Measurements from ENCODE around the gene SH3YL1. TPM values are rescaled to one million over a fixed set of nuclear protein-coding genes. Genes with fewer than 3 reads are reported as not detected.

Gene SH3YL1, protein sequence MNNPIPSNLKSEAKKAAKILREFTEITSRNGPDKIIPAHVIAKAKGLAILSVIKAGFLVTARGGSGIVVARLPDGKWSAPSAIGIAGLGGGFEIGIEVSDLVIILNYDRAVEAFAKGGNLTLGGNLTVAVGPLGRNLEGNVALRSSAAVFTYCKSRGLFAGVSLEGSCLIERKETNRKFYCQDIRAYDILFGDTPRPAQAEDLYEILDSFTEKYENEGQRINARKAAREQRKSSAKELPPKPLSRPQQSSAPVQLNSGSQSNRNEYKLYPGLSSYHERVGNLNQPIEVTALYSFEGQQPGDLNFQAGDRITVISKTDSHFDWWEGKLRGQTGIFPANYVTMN
- total RNA-seq = 100 to 1,000 TPM in 1 of 3 donors, 10 to 100 TPM in 2; 40.5 to 151 (median 81.6) TPM

DNA sequence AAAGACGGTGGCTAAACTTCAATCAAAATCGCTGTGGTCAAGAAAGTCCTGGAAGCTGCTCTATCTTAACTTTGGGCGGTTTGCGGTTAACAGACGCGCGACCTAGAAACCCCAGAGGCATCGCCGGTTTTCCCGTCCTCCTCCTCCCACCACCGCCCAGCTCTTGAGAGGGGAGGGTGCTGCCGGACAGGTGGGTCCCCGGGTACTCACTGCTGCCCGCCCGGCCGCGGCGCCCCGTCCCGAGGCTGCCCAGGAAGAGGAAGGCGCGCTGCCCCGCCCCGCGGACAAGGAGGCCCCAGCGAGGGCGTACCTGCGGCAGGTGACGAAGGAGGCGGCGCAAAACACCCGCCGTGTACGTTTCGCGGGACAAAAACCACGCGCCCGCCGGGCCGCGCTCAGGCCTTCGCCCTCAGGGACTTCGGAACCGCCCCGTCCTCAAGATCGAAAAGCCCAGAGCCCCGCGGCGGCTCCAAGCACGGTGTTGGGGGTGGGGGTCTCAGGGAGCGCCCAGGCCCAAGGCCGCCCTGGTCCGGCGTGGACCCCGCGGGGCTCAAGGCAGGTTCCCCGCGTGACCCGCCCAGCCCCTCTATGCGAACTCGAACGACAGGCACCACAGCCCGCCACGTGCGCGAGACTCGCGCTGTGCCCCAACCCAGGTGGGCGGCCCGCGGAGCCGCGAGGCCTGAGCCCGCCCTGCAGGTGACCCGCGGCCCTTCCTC lies at the start of gene SH3YL1:
TSS of gene SH3YL1 (minus strand) at position 259 of the 719 bp plus-strand sequence. CDS start at position 211, 48 bp downstream.
- intact Hi-C loops (cut with DNase I; ENCODE audit: low total_unique reads) = no loop called here
- Histone ChIP-seq H3K9me3 (no peaks in the 10 kb centered on the region), H3K27ac (peak within 1 kb of the TSS; percentile 94 to 97), H3K4me1 (peaks cover 0 to 12% of the 10 kb centered on the region in 2 donors), H3K27me3 (no peaks in the 10 kb centered on the region), H3K36me3 (no peaks in the 10 kb centered on the region), H3K4me3 (peak within 1 kb of the TSS; percentile 59 to 92 (median 88))
- TF ChIP-seq, protein P1, sequence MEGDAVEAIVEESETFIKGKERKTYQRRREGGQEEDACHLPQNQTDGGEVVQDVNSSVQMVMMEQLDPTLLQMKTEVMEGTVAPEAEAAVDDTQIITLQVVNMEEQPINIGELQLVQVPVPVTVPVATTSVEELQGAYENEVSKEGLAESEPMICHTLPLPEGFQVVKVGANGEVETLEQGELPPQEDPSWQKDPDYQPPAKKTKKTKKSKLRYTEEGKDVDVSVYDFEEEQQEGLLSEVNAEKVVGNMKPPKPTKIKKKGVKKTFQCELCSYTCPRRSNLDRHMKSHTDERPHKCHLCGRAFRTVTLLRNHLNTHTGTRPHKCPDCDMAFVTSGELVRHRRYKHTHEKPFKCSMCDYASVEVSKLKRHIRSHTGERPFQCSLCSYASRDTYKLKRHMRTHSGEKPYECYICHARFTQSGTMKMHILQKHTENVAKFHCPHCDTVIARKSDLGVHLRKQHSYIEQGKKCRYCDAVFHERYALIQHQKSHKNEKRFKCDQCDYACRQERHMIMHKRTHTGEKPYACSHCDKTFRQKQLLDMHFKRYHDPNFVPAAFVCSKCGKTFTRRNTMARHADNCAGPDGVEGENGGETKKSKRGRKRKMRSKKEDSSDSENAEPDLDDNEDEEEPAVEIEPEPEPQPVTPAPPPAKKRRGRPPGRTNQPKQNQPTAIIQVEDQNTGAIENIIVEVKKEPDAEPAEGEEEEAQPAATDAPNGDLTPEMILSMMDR (IDR thresholded peaks at IDR 0.05) = no peak
- TF ChIP-seq POLR2A (IDR thresholded peaks at IDR 0.05) = no peak
- peak in 1 of 3 donors; percentile 76 for TF ChIP-seq POLR2AphosphoS5 (IDR thresholded peaks at IDR 0.05)
- DNase-seq (ENCODE audit: low spot score in 2 of 2) = peak; percentile 79 to 81

DNA sequence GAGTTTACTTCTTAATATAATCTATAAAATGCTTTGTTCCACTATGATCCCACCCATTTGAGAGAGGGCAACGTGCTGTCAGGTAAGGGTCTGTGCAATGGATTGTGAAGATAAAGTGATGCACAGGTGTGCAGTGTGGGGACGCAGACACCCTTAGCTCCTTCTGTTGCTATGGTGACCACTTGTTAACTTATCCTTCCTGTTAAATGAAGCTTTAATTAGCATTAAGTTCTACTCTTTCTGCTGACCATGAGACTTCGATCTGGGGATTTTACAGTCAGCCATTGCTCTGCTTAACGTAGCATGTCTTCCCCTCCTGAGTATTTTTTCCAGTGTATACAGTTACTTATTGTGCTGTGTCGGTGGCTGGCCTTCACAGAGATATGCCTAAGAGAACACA lies 47.2 kb upstream of the SH3YL1 start:
- DNase-seq (ENCODE audit: low spot score in 2 of 2) = no peak
- intact Hi-C loops (cut with DNase I; ENCODE audit: low total_unique reads) = no loop called here
- TF ChIP-seq POLR2A (IDR thresholded peaks at IDR 0.05) = no peak
- no peak for TF ChIP-seq POLR2AphosphoS5 (IDR thresholded peaks at IDR 0.05)
- TF ChIP-seq, protein P1 (IDR thresholded peaks at IDR 0.05) = no peak
- Histone ChIP-seq H3K36me3 (no peaks in the 10 kb centered on the region), H3K4me3 (no peak overlapping the region), H3K9me3 (no peaks in the 10 kb centered on the region), H3K27ac (no peak overlapping the region), H3K4me1 (no peaks in the 10 kb centered on the region), H3K27me3 (no peaks in the 10 kb centered on the region)

DNA sequence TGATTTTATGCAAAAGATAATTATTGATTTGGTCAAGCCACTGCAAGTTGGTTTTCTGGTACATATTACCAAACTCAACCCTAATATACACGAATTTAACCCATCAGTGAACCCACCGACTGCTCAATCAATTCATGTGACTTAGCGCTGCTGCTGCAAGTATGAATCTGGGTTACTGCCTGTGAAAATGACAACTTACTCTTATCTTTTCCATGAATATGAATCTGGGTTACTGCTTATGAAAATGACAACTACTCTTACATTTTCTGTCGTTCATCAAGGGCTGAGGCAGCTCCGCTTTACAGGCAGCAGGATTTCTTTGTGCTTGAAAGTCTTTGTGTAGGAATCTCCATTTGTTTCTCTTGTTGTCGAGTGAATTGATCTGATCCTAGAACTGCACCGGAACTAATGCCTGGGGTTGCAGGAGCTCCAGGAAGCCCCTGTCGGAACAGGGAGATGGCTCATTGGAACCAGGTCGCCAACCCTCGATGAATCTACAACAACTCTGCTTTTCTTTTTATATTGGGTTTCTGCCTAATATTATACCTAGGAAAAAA lies 46.2 kb upstream of the SH3YL1 start:
- no peak for DNase-seq (ENCODE audit: low spot score in 2 of 2)
- Histone ChIP-seq H3K27ac (no peak overlapping the region), H3K36me3 (no peaks in the 10 kb centered on the region), H3K4me1 (no peaks in the 10 kb centered on the region), H3K27me3 (no peaks in the 10 kb centered on the region), H3K4me3 (no peak overlapping the region), H3K9me3 (no peaks in the 10 kb centered on the region)
- no peak for TF ChIP-seq POLR2A (IDR thresholded peaks at IDR 0.05)
- TF ChIP-seq, protein P1 (IDR thresholded peaks at IDR 0.05) = no peak
- TF ChIP-seq POLR2AphosphoS5 (IDR thresholded peaks at IDR 0.05) = no peak
- intact Hi-C loops (cut with DNase I; ENCODE audit: low total_unique reads) = no loop called here

DNA sequence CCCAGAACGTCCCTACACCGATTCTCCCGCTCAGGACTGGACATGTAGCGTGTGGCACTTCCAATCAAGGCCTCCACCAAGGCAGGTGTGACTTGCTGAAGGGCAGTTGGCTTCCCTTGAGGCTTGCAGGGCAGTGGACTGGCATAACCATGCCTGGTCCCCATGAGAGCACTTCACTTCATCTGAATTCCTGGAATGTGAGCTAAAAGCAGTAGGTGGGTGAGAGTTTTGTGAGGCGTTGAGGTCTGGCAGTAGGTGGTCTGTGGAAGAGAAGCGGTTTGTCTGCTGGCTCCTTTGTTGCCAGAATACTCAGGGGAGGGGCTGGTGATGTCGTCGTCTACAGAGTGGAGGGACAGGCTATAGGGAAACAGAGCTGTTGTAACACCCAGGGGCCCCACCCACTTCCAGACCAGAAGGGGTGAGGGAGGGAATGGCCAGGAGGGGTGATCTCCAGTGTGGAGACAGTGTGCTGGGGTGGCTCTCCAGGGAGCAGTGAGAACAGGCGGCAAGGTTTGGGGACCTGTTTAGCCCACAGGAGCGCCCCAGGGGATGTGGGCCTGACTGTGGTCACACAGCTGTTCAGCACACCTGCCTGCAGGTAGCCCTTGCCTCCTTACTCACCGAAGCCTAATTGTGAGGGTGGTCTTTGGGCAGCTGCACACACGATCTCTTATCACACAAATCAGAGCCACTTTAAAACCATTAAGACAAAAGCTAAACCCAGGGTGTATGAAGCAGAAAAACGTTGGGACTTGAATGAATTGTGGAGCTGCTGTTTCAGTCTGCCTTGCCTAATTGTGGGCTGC lies 45.5 kb upstream of the SH3YL1 start:
- H3K4me1 ChIP-seq = no peaks in the 10 kb centered on the region
- no peak overlapping the region for H3K4me3 ChIP-seq
- H3K9me3 ChIP-seq = no peaks in the 10 kb centered on the region
- no peaks in the 10 kb centered on the region for H3K27me3 ChIP-seq
- no peak overlapping the region for H3K27ac ChIP-seq
- intact Hi-C loops (cut with DNase I; ENCODE audit: low total_unique reads) = no loop called here
- no peaks in the 10 kb centered on the region for H3K36me3 ChIP-seq
- no peak for DNase-seq (ENCODE audit: low spot score in 2 of 2)
- TF ChIP-seq POLR2AphosphoS5 (IDR thresholded peaks at IDR 0.05) (no peak), POLR2A (IDR thresholded peaks at IDR 0.05) (no peak)

DNA sequence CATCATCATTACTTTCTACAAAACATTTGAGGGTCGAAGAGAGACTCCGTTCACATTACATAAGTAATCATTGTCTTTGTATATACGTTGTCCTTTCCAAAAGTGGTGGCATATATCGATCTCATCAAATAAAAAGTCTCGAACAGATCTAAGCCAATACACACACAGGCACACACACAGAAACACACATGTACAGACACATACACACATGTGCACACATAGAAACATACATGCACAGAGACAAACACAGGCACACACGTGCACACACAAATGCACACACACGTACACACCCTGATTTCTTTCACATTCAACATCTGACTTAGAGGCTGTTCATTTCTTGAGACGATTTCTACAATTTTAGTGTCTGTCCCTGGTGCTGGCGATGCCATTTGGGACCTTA lies 41.5 kb upstream of the SH3YL1 start:
- intact Hi-C loops (cut with DNase I; ENCODE audit: low total_unique reads) = no loop called here
- TF ChIP-seq, protein P1 (IDR thresholded peaks at IDR 0.05) = no peak
- TF ChIP-seq POLR2A (IDR thresholded peaks at IDR 0.05) (no peak), POLR2AphosphoS5 (IDR thresholded peaks at IDR 0.05) (no peak)

More for the DNA sequence above, 41.5 kb upstream of the SH3YL1 start:
- no peak for DNase-seq (ENCODE audit: low spot score in 2 of 2)
- Histone ChIP-seq H3K27me3 (no peaks in the 10 kb centered on the region), H3K36me3 (no peaks in the 10 kb centered on the region), H3K4me3 (no peak overlapping the region), H3K4me1 (no peaks in the 10 kb centered on the region), H3K9me3 (peaks cover 0 to 10% of the 10 kb centered on the region in 2 donors), H3K27ac (no peak overlapping the region)

Data from breast epithelium (tissue), 4 donors.